Thoracic aorta (tissue), 2 donors: ENCODE results near the gene LHCGR. TPM values are rescaled to one million over a fixed set of nuclear protein-coding genes. Genes with fewer than 3 reads are reported as not detected.

ENCODE experiments used
- ATAC-seq: fragments of 150-250 bp; one replicate; pipeline ENCODE4 v1.8.0; 2017; ENCODE audit warnings: low read depth; ENCODE audit not compliant: insufficient number of reproducible peaks, low FRiP score
- DNase-seq: peaks from one replicate; pipeline ENCODE4 v3.0.0-alpha.2; 2020; ENCODE audit warnings: low spot score
- H3K27ac ChIP-seq, 2 donors: fragments of 200-600 bp; sonication (generic); 1 replicate in 1 of 2; 2 replicates in 1 of 2; pipeline ENCODE4 v1.5.1; 2016; ENCODE audit warnings: mild to moderate bottlenecking in 2 of 2, moderate library complexity in 2 of 2
- H3K27me3 ChIP-seq: fragments of 200-600 bp; sonication (generic); replicated peaks from 2 replicates; pipeline ENCODE4 v1.6.0; 2016; ENCODE audit warnings: mild to moderate bottlenecking; ENCODE audit not compliant: insufficient read depth
- H3K36me3 ChIP-seq: fragments of 200-600 bp; sonication (generic); one replicate; pipeline ENCODE4 v1.5.1; 2016
- H3K4me1 ChIP-seq, 2 donors: fragments of 200-600 bp; sonication (generic); 1 replicate in 1 of 2; 2 replicates in 1 of 2; pipeline versions ENCODE4 v1.5.1 to v1.6.0; 2016; ENCODE audit warnings: low read depth in 2 of 2, mild to moderate bottlenecking in 1 of 2; ENCODE audit not compliant: control insufficient read depth in 1 of 2
- H3K4me3 ChIP-seq: fragments of 200-600 bp; sonication (generic); 2 replicates; pipeline ENCODE4 v1.5.1; 2016; ENCODE audit warnings: mild to moderate bottlenecking
- H3K9me3 ChIP-seq: fragments of 200-600 bp; sonication (generic); 2 replicates; pipeline ENCODE4 v1.5.1; 2016
- total RNA-seq, 2 donors: library from RNA; depleted of rRNA; stranded (reverse); fragments of >200 nt; gene quantifications; one replicate each; pipeline versions ENCODE4 v1.1.0 to v1.2.3, GENCODE V29; 2016
- TF ChIP-seq, protein P1 (sequence below): fragments of 200-600 bp; sonication (generic); IDR thresholded peaks from one replicate; pipeline ENCODE4 v1.5.1; 2019; ENCODE audit warnings: antibody characterized with exemption

The LHCGR gene
- total RNA-seq, 2 donors from 2014 or later: not detected

DNA sequence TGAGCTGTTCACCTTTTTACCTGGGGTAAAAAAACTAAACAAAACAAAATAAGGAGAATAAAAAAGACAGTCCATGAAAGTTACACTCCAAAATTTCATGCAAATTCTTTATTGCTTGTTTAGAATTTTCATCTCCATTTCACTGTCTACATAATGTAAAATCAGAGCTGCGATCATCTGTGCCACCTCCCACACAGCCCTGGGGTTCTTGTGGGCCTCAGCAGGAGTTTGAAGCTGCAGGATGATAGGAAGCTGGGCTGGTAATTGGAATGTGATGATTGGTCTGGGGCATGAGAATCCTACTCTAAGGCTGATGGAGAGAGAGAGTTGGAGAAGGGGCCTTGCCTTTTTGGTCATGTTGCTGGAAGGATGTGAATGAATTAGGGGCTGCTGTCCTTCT, 4.2 kb upstream of the LHCGR start:
- Histone ChIP-seq H3K9me3 (peaks cover 3% of the 10 kb centered on the region), H3K27me3 (no peaks in the 10 kb centered on the region), H3K4me1 (peaks cover 2 to 6% of the 10 kb centered on the region in 2 donors), H3K27ac (no peak overlapping the region), H3K36me3 (no peaks in the 10 kb centered on the region), H3K4me3 (no peak overlapping the region)
- ATAC-seq (no peak), DNase-seq (no peak)
- TF ChIP-seq, protein P1, sequence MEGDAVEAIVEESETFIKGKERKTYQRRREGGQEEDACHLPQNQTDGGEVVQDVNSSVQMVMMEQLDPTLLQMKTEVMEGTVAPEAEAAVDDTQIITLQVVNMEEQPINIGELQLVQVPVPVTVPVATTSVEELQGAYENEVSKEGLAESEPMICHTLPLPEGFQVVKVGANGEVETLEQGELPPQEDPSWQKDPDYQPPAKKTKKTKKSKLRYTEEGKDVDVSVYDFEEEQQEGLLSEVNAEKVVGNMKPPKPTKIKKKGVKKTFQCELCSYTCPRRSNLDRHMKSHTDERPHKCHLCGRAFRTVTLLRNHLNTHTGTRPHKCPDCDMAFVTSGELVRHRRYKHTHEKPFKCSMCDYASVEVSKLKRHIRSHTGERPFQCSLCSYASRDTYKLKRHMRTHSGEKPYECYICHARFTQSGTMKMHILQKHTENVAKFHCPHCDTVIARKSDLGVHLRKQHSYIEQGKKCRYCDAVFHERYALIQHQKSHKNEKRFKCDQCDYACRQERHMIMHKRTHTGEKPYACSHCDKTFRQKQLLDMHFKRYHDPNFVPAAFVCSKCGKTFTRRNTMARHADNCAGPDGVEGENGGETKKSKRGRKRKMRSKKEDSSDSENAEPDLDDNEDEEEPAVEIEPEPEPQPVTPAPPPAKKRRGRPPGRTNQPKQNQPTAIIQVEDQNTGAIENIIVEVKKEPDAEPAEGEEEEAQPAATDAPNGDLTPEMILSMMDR: no peak

DNA sequence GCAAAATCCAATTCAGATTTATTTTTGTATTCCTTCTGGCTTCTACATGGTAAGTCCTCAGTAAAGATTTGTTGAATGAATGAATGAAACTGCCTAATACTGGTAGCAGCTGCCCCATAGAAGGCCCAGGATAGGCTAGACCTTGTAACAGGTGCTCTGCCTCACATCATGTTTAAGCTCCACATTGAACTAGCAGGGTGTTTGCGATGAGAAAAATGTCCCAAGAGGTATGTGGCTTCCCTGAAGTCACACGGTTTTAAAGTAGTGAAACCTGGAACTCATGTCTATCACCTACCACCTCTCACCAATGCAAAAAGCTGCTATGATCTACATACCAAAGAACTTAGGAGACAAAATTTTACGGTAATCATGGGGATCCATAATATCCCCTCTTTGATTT, 765 bp upstream of the LHCGR start:
- no peak for DNase-seq
- ATAC-seq: no peak
- Histone ChIP-seq H3K36me3 (no peaks in the 10 kb centered on the region), H3K27me3 (no peaks in the 10 kb centered on the region), H3K9me3 (no peaks in the 10 kb centered on the region), H3K4me3 (no peak overlapping the region), H3K4me1 (peaks cover 3 to 6% of the 10 kb centered on the region in 2 donors), H3K27ac (no peak overlapping the region)
- TF ChIP-seq, protein P1: no peak

DNA sequence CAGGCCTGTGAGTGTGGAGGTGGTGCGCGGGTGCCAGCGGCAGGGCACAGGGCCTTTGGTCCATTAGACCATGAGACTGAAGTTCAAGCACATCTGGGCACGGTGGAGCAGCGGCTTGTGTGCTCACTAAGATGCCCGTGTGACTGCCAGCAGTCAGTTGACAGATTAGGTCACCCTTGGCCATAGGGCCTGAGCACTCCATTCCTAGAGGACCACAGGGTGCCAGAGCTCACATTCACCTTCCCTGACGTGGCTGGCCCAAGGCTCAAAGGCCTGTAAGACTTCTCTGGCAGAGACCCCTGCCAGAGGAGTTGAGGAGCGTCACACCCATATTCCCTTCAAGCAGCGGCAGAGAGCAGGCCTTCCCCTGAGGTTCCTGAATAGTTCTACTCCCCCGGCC, 650 bp downstream of the LHCGR start:
- Histone ChIP-seq H3K4me1 (peaks cover 3 to 6% of the 10 kb centered on the region in 2 donors), H3K27ac (no peak overlapping the region), H3K4me3 (peak overlapping the region; percentile 45), H3K27me3 (no peaks in the 10 kb centered on the region), H3K36me3 (no peaks in the 10 kb centered on the region), H3K9me3 (no peaks in the 10 kb centered on the region)
- TF ChIP-seq, protein P1: no peak
- no peak for ATAC-seq
- DNase-seq: no peak

DNA sequence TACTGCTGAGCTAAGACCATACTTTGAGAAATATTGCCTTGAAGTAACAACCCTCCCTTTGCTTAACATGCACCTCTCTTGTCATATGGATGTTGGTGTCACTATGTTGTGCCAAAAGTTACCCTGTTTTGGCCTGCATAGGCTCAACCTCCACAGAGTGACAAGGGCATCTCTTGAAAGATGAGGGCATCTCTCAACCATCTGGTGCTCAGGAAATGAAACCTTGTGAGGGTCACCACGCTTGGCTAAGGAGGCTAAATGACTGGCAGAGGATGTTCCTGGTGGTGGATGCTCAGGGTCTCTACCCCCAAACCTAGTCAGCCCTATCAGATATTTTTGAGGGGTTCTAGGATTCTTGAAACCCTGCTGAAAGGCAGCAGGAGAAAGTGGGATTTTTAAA, 2.3 kb downstream of the LHCGR start:
- no peak for DNase-seq
- no peak for ATAC-seq
- Histone ChIP-seq H3K27me3 (no peaks in the 10 kb centered on the region), H3K27ac (no peak overlapping the region), H3K36me3 (no peaks in the 10 kb centered on the region), H3K4me3 (no peak overlapping the region), H3K9me3 (no peaks in the 10 kb centered on the region), H3K4me1 (peaks cover 3 to 6% of the 10 kb centered on the region in 2 donors)
- TF ChIP-seq, protein P1: no peak

DNA sequence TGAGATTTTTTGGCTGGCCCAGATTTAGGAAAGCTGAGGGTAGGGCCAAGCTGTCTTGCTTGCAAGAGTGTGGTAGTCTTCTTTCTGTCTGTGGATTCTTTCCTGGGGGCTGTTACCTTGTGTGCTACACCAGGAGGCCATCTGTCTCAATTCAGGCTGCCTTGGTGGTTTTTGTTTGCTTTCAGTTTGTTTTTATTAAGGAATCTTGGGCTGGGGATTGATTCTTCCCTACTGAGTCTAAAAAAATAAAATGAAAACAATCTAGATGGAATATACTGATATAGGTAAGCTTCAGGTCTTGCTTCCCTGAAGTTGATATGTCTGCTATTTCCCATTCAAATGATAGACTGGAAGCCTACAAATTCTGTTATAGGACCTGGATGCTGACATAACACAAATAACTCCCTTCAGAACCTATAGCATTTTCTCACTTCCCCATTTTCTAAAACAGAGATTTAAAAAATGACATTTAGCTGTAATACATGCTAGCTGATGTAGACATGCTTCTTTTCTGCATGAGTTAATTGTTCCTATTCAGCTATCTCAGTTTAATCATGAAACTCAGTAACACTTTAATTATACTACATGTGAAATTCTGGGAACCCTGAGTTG, 5.3 kb downstream of the LHCGR start:
- no peak for DNase-seq
- no peak for ATAC-seq
- H3K9me3 ChIP-seq: no peaks in the 10 kb centered on the region
- no peak overlapping the region for H3K4me3 ChIP-seq
- H3K27ac ChIP-seq: no peak overlapping the region
- H3K36me3 ChIP-seq: no peaks in the 10 kb centered on the region
- H3K4me1 ChIP-seq: peaks cover 3 to 4% of the 10 kb centered on the region in 2 donors
- no peaks in the 10 kb centered on the region for H3K27me3 ChIP-seq
- TF ChIP-seq, protein P1: no peak
